ENCODE measurements around the gene ADAMTS12. TPM values are rescaled to one million over a fixed set of nuclear protein-coding genes. Genes with fewer than 3 reads are reported as not detected.

The ADAMTS12 gene
- total RNA-seq, 1 donor from 2014 or later = 0.54 TPM

GRCh38 chr5:33827018-33827707 is 64.6 kb downstream of the ADAMTS12 start:
- peaks cover 8% of the 10 kb centered on the region for H3K4me1 Mint-ChIP-seq (ENCODE audit: low read depth, unreplicated experiment)
- no peak overlapping the region for H3K27ac Mint-ChIP-seq (ENCODE audit: unreplicated experiment)

GRCh38 chr5:33824516-33825195 is 67.1 kb downstream of the ADAMTS12 start:
- Mint-ChIP-seq H3K27ac (ENCODE audit: unreplicated experiment) (no peak overlapping the region), H3K4me1 (ENCODE audit: low read depth, unreplicated experiment) (peaks cover 9% of the 10 kb centered on the region), H3K27me3 (ENCODE audit: unreplicated experiment) (peaks cover 2% of the 10 kb centered on the region), H3K9me3 (ENCODE audit: unreplicated experiment) (no peaks in the 10 kb centered on the region), H3K4me3 (ENCODE audit: unreplicated experiment) (no peak overlapping the region), H3K36me3 (ENCODE audit: unreplicated experiment) (no peaks in the 10 kb centered on the region)
- TF ChIP-seq CTCF (IDR thresholded peaks at IDR 0.05; ENCODE audit: partially characterized antibody, unreplicated experiment) = no peak
- no peak for DNase-seq

More at GRCh38 chr5:33827018-33827707, 64.6 kb downstream of the ADAMTS12 start:
- Mint-ChIP-seq H3K9me3 (ENCODE audit: unreplicated experiment) (no peaks in the 10 kb centered on the region), H3K36me3 (ENCODE audit: unreplicated experiment) (no peaks in the 10 kb centered on the region), H3K27me3 (ENCODE audit: unreplicated experiment) (peaks cover under 1% of the 10 kb centered on the region), H3K4me3 (ENCODE audit: unreplicated experiment) (no peak overlapping the region)
- no peak for DNase-seq
- no peak for TF ChIP-seq CTCF (IDR thresholded peaks at IDR 0.05; ENCODE audit: partially characterized antibody, unreplicated experiment)

GRCh38 chr5:33817301-33817700 is 74.5 kb downstream of the ADAMTS12 start:
- Mint-ChIP-seq H3K36me3 (ENCODE audit: unreplicated experiment) (no peaks in the 10 kb centered on the region), H3K9me3 (ENCODE audit: unreplicated experiment) (peaks cover 3% of the 10 kb centered on the region), H3K4me1 (ENCODE audit: low read depth, unreplicated experiment) (peaks cover 3% of the 10 kb centered on the region), H3K27me3 (ENCODE audit: unreplicated experiment) (peaks cover 2% of the 10 kb centered on the region), H3K4me3 (ENCODE audit: unreplicated experiment) (no peak overlapping the region), H3K27ac (ENCODE audit: unreplicated experiment) (no peak overlapping the region)
- no peak for DNase-seq
- no peak for TF ChIP-seq CTCF (IDR thresholded peaks at IDR 0.05; ENCODE audit: partially characterized antibody, unreplicated experiment)

- H3K4me1 Mint-ChIP-seq (ENCODE audit: low read depth, unreplicated experiment) = no peaks in the 10 kb centered on the region
- H3K9me3 Mint-ChIP-seq (ENCODE audit: unreplicated experiment) = peaks cover 3% of the 10 kb centered on the region
- no peaks in the 10 kb centered on the region for H3K36me3 Mint-ChIP-seq (ENCODE audit: unreplicated experiment)
- no peak for DNase-seq
- TF ChIP-seq CTCF (IDR thresholded peaks at IDR 0.05; ENCODE audit: partially characterized antibody, unreplicated experiment) = no peak
- no peak overlapping the region for H3K27ac Mint-ChIP-seq (ENCODE audit: unreplicated experiment)
- H3K4me3 Mint-ChIP-seq (ENCODE audit: unreplicated experiment) = no peak overlapping the region
- no peaks in the 10 kb centered on the region for H3K27me3 Mint-ChIP-seq (ENCODE audit: unreplicated experiment)
Measured at GRCh38 chr5:33816791-33817190, 75.0 kb downstream of the ADAMTS12 start.

GRCh38 chr5:33812746-33813145 is 79.0 kb downstream of the ADAMTS12 start:
- no peak for TF ChIP-seq CTCF (IDR thresholded peaks at IDR 0.05; ENCODE audit: partially characterized antibody, unreplicated experiment)
- no peak for DNase-seq
- Mint-ChIP-seq H3K4me1 (ENCODE audit: low read depth, unreplicated experiment) (no peaks in the 10 kb centered on the region), H3K27ac (ENCODE audit: unreplicated experiment) (no peak overlapping the region), H3K36me3 (ENCODE audit: unreplicated experiment) (no peaks in the 10 kb centered on the region), H3K4me3 (ENCODE audit: unreplicated experiment) (no peak overlapping the region), H3K27me3 (ENCODE audit: unreplicated experiment) (peaks cover 3% of the 10 kb centered on the region), H3K9me3 (ENCODE audit: unreplicated experiment) (no peaks in the 10 kb centered on the region)
